GM19035 (cell line): ENCODE measurements around the gene CMA1.
A peak's percentile ranks its signal among the peaks of the same experiment; 100 is the strongest.
"Not testable (repeated sequence)": the region's sequence is repeated elsewhere in the genome, so short reads cannot be mapped to it uniquely, and the experiment has no call there.

Experiments
- ATAC-seq: cut with Tn5 transposase; IDR thresholded peaks from one replicate; pipeline ENCODE4 v1.9.1; 2021; ENCODE audit not compliant: unreplicated experiment

The CMA1 gene, protein sequence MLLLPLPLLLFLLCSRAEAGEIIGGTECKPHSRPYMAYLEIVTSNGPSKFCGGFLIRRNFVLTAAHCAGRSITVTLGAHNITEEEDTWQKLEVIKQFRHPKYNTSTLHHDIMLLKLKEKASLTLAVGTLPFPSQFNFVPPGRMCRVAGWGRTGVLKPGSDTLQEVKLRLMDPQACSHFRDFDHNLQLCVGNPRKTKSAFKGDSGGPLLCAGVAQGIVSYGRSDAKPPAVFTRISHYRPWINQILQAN

GRCh38 chr14:24508155-24508840 lies at the start of gene CMA1:
TSS of gene CMA1 (minus strand) at chr14:24508265. CDS start at chr14:24508235, 30 bp downstream.
- no peak for ATAC-seq

- no peak for ATAC-seq
Observed at GRCh38 chr14:24556756-24557155, 48.7 kb upstream of the CMA1 start.

- not testable (repeated sequence) for ATAC-seq
Observed at GRCh38 chr14:24549064-24549463, 41.0 kb upstream of the CMA1 start.

GRCh38 chr14:24542346-24542936 lies 34.4 kb upstream of the CMA1 start:
- no peak for ATAC-seq

GRCh38 chr14:24535737-24536136 lies 27.7 kb upstream of the CMA1 start:
- no peak for ATAC-seq

- no peak for ATAC-seq
Observed at GRCh38 chr14:24534286-24534685, 26.2 kb upstream of the CMA1 start.

GRCh38 chr14:24525877-24526620 lies 18.0 kb upstream of the CMA1 start:
- not testable (repeated sequence) for ATAC-seq

- no peak for ATAC-seq
Observed at GRCh38 chr14:24518851-24519250, 10.8 kb upstream of the CMA1 start.

- no peak for ATAC-seq
Observed at GRCh38 chr14:24514209-24514608, 6.1 kb upstream of the CMA1 start.

- ATAC-seq: no peak
Observed at GRCh38 chr14:24513009-24513408, 4.9 kb upstream of the CMA1 start.

GRCh38 chr14:24506443-24506842 lies 1.6 kb downstream of the CMA1 start:
- no peak for ATAC-seq

- ATAC-seq: no peak
Observed at GRCh38 chr14:24504425-24504950, 3.6 kb downstream of the CMA1 start.

DNA sequence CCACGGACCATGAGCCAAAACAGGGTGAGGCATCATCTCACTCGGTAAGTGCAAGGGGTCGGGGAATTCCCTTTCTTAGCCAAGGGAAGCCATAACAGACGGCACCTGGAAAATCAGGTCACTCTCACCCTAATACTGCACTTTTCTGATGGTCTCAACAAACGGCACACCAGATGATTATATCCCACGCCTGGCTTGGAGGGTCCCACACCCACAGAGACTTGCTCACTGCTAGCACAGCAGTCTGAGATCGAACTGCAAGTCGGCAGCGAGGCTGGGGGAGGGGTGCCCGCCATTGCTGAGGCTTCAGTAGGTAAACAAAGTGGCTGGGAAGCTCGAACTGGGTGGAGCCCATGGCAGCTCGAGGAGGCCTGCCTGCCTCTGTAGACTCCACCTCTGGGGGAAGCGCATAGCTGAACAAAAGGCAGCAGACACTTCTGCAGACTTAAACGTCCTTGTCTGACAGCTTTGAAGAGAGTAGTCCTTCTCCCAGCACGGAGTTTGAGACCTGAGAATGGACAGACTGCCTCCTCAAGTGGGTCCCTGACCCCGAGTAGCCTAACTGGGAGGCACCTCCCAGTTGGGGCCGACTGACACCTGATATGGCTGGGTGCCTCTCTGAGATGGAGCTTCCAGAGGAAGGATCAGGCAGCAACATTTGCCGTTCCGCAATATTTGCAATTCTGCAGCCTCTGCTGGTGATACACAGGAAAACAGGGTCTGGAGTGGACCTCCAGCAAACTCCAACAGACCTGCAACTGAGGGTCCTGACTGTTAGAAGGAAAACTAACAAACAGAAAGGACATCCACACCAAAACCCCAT lies 16.3 kb downstream of the CMA1 start:
- not testable (repeated sequence) for ATAC-seq

- no peak for ATAC-seq
Observed at GRCh38 chr14:24483604-24484252, 24.3 kb downstream of the CMA1 start.

GRCh38 chr14:24482699-24483303 lies 25.3 kb downstream of the CMA1 start:
- ATAC-seq: not testable (repeated sequence)

- peak; percentile 91 for ATAC-seq
Observed at GRCh38 chr14:24481622-24482324, 26.3 kb downstream of the CMA1 start.

GRCh38 chr14:24479999-24480398 lies 28.1 kb downstream of the CMA1 start:
- not testable (repeated sequence) for ATAC-seq

GRCh38 chr14:24475261-24475660 lies 32.8 kb downstream of the CMA1 start:
- no peak for ATAC-seq

GRCh38 chr14:24473211-24473610 lies 34.9 kb downstream of the CMA1 start:
- no peak for ATAC-seq
